ENCODE measurements around the gene CASQ2.

Gene CASQ2

GRCh38 chr1:115665319-115666096 is 103.0 kb downstream of the CASQ2 start:
- DNase-seq (ENCODE audit: low read depth, low spot score) = no peak

GRCh38 chr1:115661157-115661556 is 107.4 kb downstream of the CASQ2 start:
- DNase-seq (ENCODE audit: low read depth, low spot score) = no peak

- DNase-seq (ENCODE audit: low read depth, low spot score) = no peak
Observed at GRCh38 chr1:115660151-115660550, 108.4 kb downstream of the CASQ2 start.

GRCh38 chr1:115658646-115659045 is 109.9 kb downstream of the CASQ2 start:
- no peak for DNase-seq (ENCODE audit: low read depth, low spot score)

DNA sequence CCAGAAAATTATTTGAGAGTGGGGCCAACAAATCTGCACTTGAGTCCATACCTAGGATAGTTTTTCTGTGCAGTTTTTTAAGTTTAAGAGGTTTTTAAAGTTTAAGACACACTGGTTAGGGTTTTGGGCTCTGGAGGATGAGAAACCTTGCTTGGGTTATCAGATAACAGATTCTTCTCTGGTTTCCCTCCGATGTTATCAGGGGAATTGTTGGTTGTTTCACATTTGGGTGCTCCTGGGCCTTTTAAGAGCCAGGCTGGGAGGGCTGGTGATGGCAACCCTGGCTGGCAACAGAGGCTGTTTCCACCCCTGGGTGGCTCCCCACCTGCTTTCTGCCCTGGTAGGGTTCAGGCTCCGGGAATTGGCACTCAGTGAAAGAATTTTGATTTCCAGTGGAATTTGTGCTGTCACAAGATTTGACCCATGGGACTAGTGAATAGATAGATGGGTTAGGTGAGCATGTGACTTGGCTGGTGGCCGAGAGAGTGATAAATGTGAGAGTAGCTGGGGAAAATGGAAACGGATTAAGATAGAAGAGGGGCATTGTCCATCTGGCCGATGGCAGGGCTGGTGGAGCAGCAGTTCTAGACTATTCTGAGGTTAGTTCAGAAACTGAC is 111.9 kb downstream of the CASQ2 start:
- DNase-seq (ENCODE audit: low read depth, low spot score) = no peak

DNA sequence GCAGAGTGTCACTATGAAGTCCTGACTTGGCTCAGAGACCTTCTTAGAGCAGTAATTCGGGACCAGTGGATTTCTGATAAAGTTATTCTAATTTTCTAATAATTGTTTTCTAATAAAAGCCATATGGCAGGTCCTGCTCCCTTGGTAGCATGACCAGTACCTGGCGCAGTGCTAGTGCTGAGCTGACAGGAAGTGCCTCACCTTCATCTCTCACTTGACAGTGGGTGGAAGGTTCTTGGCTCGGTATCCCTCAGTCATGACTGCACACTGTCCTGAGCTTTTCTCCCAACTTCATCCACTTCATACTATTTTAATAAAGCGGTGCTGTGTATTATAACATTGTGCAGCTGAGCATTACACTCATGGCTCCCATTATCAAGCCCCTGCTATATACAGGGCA is 112.6 kb downstream of the CASQ2 start:
- no peak for DNase-seq (ENCODE audit: low read depth, low spot score)

DNA sequence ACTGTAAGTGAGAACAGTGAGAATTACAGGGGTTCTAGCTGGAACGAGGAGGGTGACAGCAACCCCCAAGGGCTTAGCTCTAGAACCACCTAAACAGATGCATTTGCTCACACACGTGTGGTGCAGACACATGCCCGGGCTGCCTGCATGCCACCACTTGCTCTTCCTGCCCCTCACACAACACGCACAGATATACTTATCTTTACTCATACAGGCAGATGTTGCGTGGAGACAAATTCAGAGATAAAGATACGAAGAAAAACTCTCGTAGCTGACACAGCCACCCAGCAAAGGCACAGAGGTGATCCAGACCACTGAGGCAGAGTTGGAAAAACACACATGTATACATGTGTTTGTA is 113.2 kb downstream of the CASQ2 start:
- no peak for DNase-seq (ENCODE audit: low read depth, low spot score)

DNA sequence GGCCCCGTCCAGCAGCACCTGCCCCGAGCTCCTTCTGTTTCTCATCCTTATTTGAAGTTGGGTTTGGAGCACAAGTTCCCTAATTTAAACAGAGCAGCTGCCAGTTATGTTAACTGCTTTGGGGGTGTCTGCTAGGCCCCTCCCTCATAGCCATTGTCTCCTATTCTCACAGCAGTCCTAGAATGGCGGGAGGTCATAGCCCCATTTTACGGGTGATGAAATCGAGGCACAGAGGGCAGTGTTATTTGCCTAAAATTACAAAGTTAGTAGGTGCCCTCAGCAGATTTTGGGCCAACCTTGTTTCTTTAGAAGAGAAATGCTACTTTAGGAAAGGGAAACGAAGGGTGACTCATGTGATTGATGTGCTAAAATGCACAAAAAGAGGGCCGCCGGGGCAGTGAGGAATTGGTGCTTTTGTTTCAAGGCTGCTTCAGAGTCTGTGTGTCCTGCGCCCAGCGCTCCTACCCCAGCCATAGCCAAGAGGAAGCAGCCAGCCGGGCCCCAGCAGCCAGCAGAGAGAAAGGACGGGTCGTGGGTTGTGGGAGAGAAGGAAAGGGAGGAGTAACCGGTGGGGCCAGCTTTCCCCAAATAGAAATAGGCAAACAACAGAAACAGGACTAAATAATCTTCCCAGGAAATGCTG is 113.7 kb downstream of the CASQ2 start:
- no peak for DNase-seq (ENCODE audit: low read depth, low spot score)

DNA sequence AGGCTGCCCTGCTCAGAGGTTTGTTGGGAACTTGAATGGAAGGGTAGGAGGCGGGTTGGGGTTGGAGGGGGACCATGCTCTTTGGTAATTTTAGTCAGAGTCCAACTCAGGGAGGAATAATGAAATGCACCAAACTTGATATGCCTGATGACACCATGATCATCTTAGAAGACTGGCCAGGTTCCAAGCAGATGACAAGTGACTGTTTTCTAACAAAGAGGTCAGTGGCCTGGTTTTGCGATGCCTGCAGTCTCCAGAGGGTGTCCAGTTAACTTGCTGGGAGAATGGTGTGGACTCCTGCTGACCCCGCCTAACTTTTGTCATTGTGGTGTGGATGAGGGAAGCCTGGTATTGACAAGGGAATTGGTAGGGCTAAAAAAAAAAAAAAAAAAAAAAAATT is 114.4 kb downstream of the CASQ2 start:
- DNase-seq (ENCODE audit: low read depth, low spot score) = no peak

DNA sequence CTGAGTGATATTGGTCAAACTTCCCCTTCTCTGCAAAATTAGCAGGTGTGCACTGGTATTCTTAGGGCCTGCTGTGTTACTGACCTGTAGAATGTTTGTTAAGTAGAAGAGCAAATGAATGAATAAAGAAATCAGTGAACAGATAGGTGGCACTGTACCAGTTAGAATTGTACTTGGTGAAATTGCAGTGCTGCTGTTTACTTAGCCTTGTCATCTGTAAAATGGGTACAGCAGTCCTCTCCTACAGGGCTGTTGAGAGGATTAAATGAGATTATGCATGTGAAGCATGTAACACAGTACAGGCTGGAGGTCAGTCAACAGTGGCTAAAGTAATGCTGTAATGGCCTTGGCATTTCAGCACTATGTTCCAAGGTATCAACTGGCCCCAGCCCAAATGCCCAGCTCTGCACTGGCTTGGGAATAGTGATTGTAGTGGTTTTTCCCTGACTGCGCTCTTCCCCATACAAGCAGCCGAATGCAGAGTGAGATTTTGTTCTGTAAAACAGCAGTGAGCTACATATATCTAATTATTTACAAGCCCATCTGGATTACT is 116.2 kb downstream of the CASQ2 start:
- no peak for DNase-seq (ENCODE audit: low read depth, low spot score)

DNA sequence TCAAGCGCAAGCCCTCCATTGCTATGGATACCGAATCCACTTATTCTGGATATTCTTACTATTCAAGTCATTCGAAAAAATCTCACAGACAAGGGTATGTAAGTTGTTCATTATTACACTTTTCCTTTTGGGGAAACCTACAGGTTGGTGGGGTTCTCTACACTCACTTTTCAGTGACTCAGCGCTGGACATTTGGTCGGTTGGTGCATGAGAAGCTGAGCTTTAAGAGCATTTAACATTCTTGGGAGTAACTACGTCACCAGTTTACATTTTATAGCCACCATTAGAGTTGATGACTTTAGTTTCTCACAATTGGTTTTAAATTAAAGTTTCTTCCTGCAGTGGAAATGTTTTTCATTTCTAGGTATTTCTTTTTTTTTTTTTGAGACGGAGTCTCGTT is 117.1 kb downstream of the CASQ2 start:
- no peak for DNase-seq (ENCODE audit: low read depth, low spot score)

DNA sequence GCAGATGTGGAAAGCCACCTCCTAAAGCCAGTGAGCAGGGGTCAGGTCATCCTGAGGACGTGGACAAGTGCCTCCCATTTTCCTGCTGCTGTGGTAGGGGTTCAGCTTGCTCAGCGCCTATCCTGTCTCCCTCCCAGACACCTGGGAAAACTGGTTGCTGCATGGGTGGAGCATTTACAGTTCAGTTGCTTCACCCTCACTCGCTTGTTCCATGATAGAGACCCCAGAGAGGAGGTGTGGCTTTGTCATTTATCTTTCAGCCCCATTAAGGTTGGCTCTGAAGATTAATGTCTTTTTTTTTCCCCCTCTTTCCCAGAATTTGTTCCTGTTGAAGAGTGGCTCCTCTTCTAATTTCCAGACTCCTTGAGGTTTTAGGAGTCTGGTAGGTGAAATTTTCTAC is 117.6 kb downstream of the CASQ2 start:
- no peak for DNase-seq (ENCODE audit: low read depth, low spot score)

Measured in iPS DF 19.7 (cell line).